PC-3 (cell line): Measurements from ENCODE around the gene CDX2. TPM values are rescaled to one million over a fixed set of nuclear protein-coding genes. Genes with fewer than 3 reads are reported as not detected.

ENCODE experiments used
- ATAC-seq: fragments of 200-7000 bp; cut with Tn5 transposase; 2 replicates; pipeline ENCODE4 v1.9.1; 2020; ENCODE audit warnings: mild to moderate bottlenecking, moderate library complexity
- BruUV-seq: library from RNA; stranded (reverse); fragments of 400-500 nt; replicated peaks from 2 replicates; lab custom pipeline; 2021; lab: Mats Ljungman, UMichigan
- CTCF ChIA-PET: fragments of 300-600 bp; sonication (Branson Sonifier 250); formaldehyde crosslinking; loops from one replicate; lab custom pipeline; 2022; ENCODE audit warnings: antibody characterized with exemption; lab: Charles Lee
- POLR2A ChIA-PET: fragments of 300-600 bp; sonication (Branson Sonifier 250); formaldehyde crosslinking; loops from one replicate; lab custom pipeline; 2022; ENCODE audit warnings: antibody characterized with exemption; ENCODE audit not compliant: unreplicated experiment; lab: Charles Lee
- DNase-seq: peaks from one replicate; pipeline ENCODE4 v3.0.0-alpha.2; 2015
- H2AFZ ChIP-seq: fragments of 300-600 bp; sonication (generic); 2 replicates; pipeline ENCODE4 v1.6.0; 2016; ENCODE audit warnings: antibody characterized with exemption, low read length
- H3F3A ChIP-seq: fragments of 300-600 bp; sonication (generic); one replicate; pipeline ENCODE4 v1.6.0; 2017; ENCODE audit warnings: antibody characterized with exemption, low read length, control low read depth, mild to moderate bottlenecking; ENCODE audit not compliant: unreplicated experiment
- H3K27ac ChIP-seq: fragments of 300-600 bp; sonication (generic); 2 replicates; pipeline ENCODE4 v1.5.1; 2016; ENCODE audit warnings: mild to moderate bottlenecking, low read length
- H3K27me3 ChIP-seq: fragments of 300-600 bp; sonication (generic); 2 replicates; pipeline ENCODE4 v1.6.1; 2016; ENCODE audit warnings: low read length, mixed read lengths
- H3K36me3 ChIP-seq: fragments of 300-600 bp; sonication (generic); 2 replicates; pipeline ENCODE4 v1.6.1; 2016; ENCODE audit warnings: low read depth, mixed run types, low read length, mixed read lengths
- H3K4me1 ChIP-seq: fragments of 300-600 bp; sonication (generic); 2 replicates; pipeline ENCODE4 v1.5.1; 2016; ENCODE audit warnings: low read length; ENCODE audit not compliant: insufficient read depth
- H3K4me2 ChIP-seq: fragments of 300-600 bp; sonication (generic); 2 replicates; pipeline ENCODE4 v1.6.0; 2016; ENCODE audit warnings: low read length
- H3K4me3 ChIP-seq: fragments of 300-600 bp; sonication (generic); 2 replicates; pipeline ENCODE4 v1.5.1; 2016; ENCODE audit warnings: mild to moderate bottlenecking, low read length, mixed read lengths
- H3K79me2 ChIP-seq: fragments of 300-600 bp; sonication (generic); 2 replicates; pipeline ENCODE4 v1.6.1; 2017; ENCODE audit warnings: low read length, mixed read lengths
- H3K9ac ChIP-seq: fragments of 300-600 bp; sonication (generic); 2 replicates; pipeline ENCODE4 v1.6.0; 2016; ENCODE audit warnings: mild to moderate bottlenecking, low read length
- H3K9me2 ChIP-seq: fragments of 300-600 bp; sonication (generic); replicated peaks from 2 replicates; pipeline ENCODE4 v1.6.1; 2016; ENCODE audit warnings: mixed run types, low read length, mixed read lengths
- H3K9me3 ChIP-seq: fragments of 300-600 bp; sonication (generic); 2 replicates; pipeline ENCODE4 v1.6.1; 2016; ENCODE audit warnings: low read length, mixed read lengths
- H4K20me1 ChIP-seq: fragments of 300-600 bp; sonication (generic); 2 replicates; pipeline ENCODE4 v1.6.1; 2016; ENCODE audit warnings: low read length, mixed read lengths
- CTCF ChIP-seq: fragments of 300-600 bp; sonication (generic); conservative IDR thresholded peaks from 2 replicates; pipeline ENCODE4 v1.5.1; 2017; ENCODE audit warnings: antibody characterized with exemption, low read depth, mild to moderate bottlenecking, low read length
- EZH2 ChIP-seq: fragments of 300-600 bp; sonication (generic); IDR thresholded peaks from one replicate; pipeline ENCODE4 v1.6.1; 2017; ENCODE audit warnings: antibody characterized with exemption, mild to moderate bottlenecking, low read length; ENCODE audit not compliant: unreplicated experiment
- EZH2phosphoT487 ChIP-seq: fragments of 300-600 bp; sonication (generic); IDR thresholded peaks from 2 replicates; pipeline ENCODE4 v1.6.1; 2018; ENCODE audit warnings: mild to moderate bottlenecking, antibody characterized with exemption, low read length, borderline replicate concordance
- intact Hi-C: fragments of 100-400 bp; cut with micrococcal nuclease; formaldehyde crosslinking; loops from 2 replicates; pipeline ENCODE4 v1.9.0; 2023
- total RNA-seq: library from RNA; depleted of rRNA; stranded (reverse); fragments of >200 nt; gene quantifications from 2 replicates; pipeline ENCODE4 v1.2.3, GENCODE V29; 2014

Gene CDX2
- total RNA-seq, 1 experiment from 2014 or later = 0.62 TPM

GRCh38 chr13:27963491-27963890, 5.6 kb downstream of the CDX2 start:
- CTCF ChIA-PET = no interaction called here
- POLR2A ChIA-PET = no interaction called here
- H3K4me1 ChIP-seq = peaks cover 16% of the 10 kb centered on the region; the same call in 1 of the 2 replicates

GRCh38 chr13:27962982-27963381, 6.1 kb downstream of the CDX2 start:
- Histone ChIP-seq H3K9me3 (no peaks in the 10 kb centered on the region), H3K4me1 (peaks cover 17% of the 10 kb centered on the region), H2AFZ (no peak overlapping the region), H3K4me3 (no peak overlapping the region), H3K79me2 (no peaks in the 10 kb centered on the region), H3K27ac (no peak overlapping the region), H3K36me3 (no peaks in the 10 kb centered on the region), H3K4me2 (no peak overlapping the region), H3K27me3 (peaks cover 45% of the 10 kb centered on the region), H3F3A (no peaks in the 10 kb centered on the region), H4K20me1 (no peaks in the 10 kb centered on the region), H3K9me2 (no peaks in the 10 kb centered on the region), H3K9ac (no peak overlapping the region)
- ChIA-PET POLR2A (no interaction called here), CTCF (no interaction called here)
- BruUV-seq = no TSS peak
- no peak for TF ChIP-seq EZH2phosphoT487
- TF ChIP-seq CTCF = no peak
- no peak for TF ChIP-seq EZH2
- DNase-seq (no peak), ATAC-seq (no peak)
- intact Hi-C loops = no loop called here

More at GRCh38 chr13:27963491-27963890, 5.6 kb downstream of the CDX2 start:
- H3F3A ChIP-seq = no peaks in the 10 kb centered on the region
- no peak for ATAC-seq
- H3K9me3 ChIP-seq = no peaks in the 10 kb centered on the region
- no peaks in the 10 kb centered on the region for H3K79me2 ChIP-seq
- no peaks in the 10 kb centered on the region for H3K9me2 ChIP-seq
- no TSS peak for BruUV-seq
- H2AFZ ChIP-seq = no peak overlapping the region
- no peak for TF ChIP-seq EZH2
- TF ChIP-seq CTCF = no peak
- no peak for TF ChIP-seq EZH2phosphoT487
- H3K27ac ChIP-seq = no peak overlapping the region
- no peak overlapping the region for H3K9ac ChIP-seq
- intact Hi-C loops = no loop called here
- H3K4me2 ChIP-seq = no peak overlapping the region
- DNase-seq = no peak
- no peaks in the 10 kb centered on the region for H4K20me1 ChIP-seq
- H3K4me3 ChIP-seq = no peak overlapping the region
- peaks cover 50% of the 10 kb centered on the region for H3K27me3 ChIP-seq
- H3K36me3 ChIP-seq = no peaks in the 10 kb centered on the region

- CTCF ChIA-PET = interaction anchor here (0.6 kb wide), 1 partner anchor 978 kb away, joined by 4 read pairs; no protein-coding TSS in a partner anchor
- peaks cover 38% of the 10 kb centered on the region for H3K27me3 ChIP-seq
- BruUV-seq = no TSS peak
Observed at GRCh38 chr13:27962128-27962841, 6.8 kb downstream of the CDX2 start.

More at GRCh38 chr13:27962128-27962841, 6.8 kb downstream of the CDX2 start:
- ATAC-seq = no peak
- Histone ChIP-seq H3K79me2 (no peaks in the 10 kb centered on the region), H2AFZ (no peak overlapping the region), H4K20me1 (no peaks in the 10 kb centered on the region), H3K4me2 (no peak overlapping the region), H3K9ac (no peak overlapping the region), H3K36me3 (no peaks in the 10 kb centered on the region), H3K9me2 (no peaks in the 10 kb centered on the region), H3F3A (no peaks in the 10 kb centered on the region), H3K4me3 (no peak overlapping the region), H3K9me3 (no peaks in the 10 kb centered on the region), H3K4me1 (peaks cover 22% of the 10 kb centered on the region), H3K27ac (no peak overlapping the region)
- no peak for TF ChIP-seq CTCF
- no peak for TF ChIP-seq EZH2
- no peak for TF ChIP-seq EZH2phosphoT487
- no peak for DNase-seq
- POLR2A ChIA-PET = no interaction called here
- intact Hi-C loops = no loop called here
